PC-3 (cell line): Measurements from ENCODE around the gene HAND1. TPM values are rescaled to one million over a fixed set of nuclear protein-coding genes. Genes with fewer than 3 reads are reported as not detected.

Experiments
- ATAC-seq: fragments of 200-7000 bp; cut with Tn5 transposase; 2 replicates; pipeline ENCODE4 v1.9.1; 2020; ENCODE audit warnings: mild to moderate bottlenecking, moderate library complexity
- BruUV-seq: library from RNA; stranded (reverse); fragments of 400-500 nt; replicated peaks from 2 replicates; lab custom pipeline; 2021; lab: Mats Ljungman, UMichigan
- CTCF ChIA-PET: fragments of 300-600 bp; sonication (Branson Sonifier 250); formaldehyde crosslinking; loops from one replicate; lab custom pipeline; 2022; ENCODE audit warnings: antibody characterized with exemption; lab: Charles Lee
- POLR2A ChIA-PET: fragments of 300-600 bp; sonication (Branson Sonifier 250); formaldehyde crosslinking; loops from one replicate; lab custom pipeline; 2022; ENCODE audit warnings: antibody characterized with exemption; ENCODE audit not compliant: unreplicated experiment; lab: Charles Lee
- DNase-seq: peaks from one replicate; pipeline ENCODE4 v3.0.0-alpha.2; 2015
- H2AFZ ChIP-seq: fragments of 300-600 bp; sonication (generic); 2 replicates; pipeline ENCODE4 v1.6.0; 2016; ENCODE audit warnings: antibody characterized with exemption, low read length
- H3F3A ChIP-seq: fragments of 300-600 bp; sonication (generic); one replicate; pipeline ENCODE4 v1.6.0; 2017; ENCODE audit warnings: antibody characterized with exemption, low read length, control low read depth, mild to moderate bottlenecking; ENCODE audit not compliant: unreplicated experiment
- H3K27ac ChIP-seq: fragments of 300-600 bp; sonication (generic); 2 replicates; pipeline ENCODE4 v1.5.1; 2016; ENCODE audit warnings: mild to moderate bottlenecking, low read length
- H3K27me3 ChIP-seq: fragments of 300-600 bp; sonication (generic); 2 replicates; pipeline ENCODE4 v1.6.1; 2016; ENCODE audit warnings: low read length, mixed read lengths
- H3K36me3 ChIP-seq: fragments of 300-600 bp; sonication (generic); 2 replicates; pipeline ENCODE4 v1.6.1; 2016; ENCODE audit warnings: low read depth, mixed run types, low read length, mixed read lengths
- H3K4me1 ChIP-seq: fragments of 300-600 bp; sonication (generic); 2 replicates; pipeline ENCODE4 v1.5.1; 2016; ENCODE audit warnings: low read length; ENCODE audit not compliant: insufficient read depth
- H3K4me2 ChIP-seq: fragments of 300-600 bp; sonication (generic); 2 replicates; pipeline ENCODE4 v1.6.0; 2016; ENCODE audit warnings: low read length
- H3K4me3 ChIP-seq: fragments of 300-600 bp; sonication (generic); 2 replicates; pipeline ENCODE4 v1.5.1; 2016; ENCODE audit warnings: mild to moderate bottlenecking, low read length, mixed read lengths
- H3K79me2 ChIP-seq: fragments of 300-600 bp; sonication (generic); 2 replicates; pipeline ENCODE4 v1.6.1; 2017; ENCODE audit warnings: low read length, mixed read lengths
- H3K9ac ChIP-seq: fragments of 300-600 bp; sonication (generic); 2 replicates; pipeline ENCODE4 v1.6.0; 2016; ENCODE audit warnings: mild to moderate bottlenecking, low read length
- H3K9me2 ChIP-seq: fragments of 300-600 bp; sonication (generic); replicated peaks from 2 replicates; pipeline ENCODE4 v1.6.1; 2016; ENCODE audit warnings: mixed run types, low read length, mixed read lengths
- H3K9me3 ChIP-seq: fragments of 300-600 bp; sonication (generic); 2 replicates; pipeline ENCODE4 v1.6.1; 2016; ENCODE audit warnings: low read length, mixed read lengths
- H4K20me1 ChIP-seq: fragments of 300-600 bp; sonication (generic); 2 replicates; pipeline ENCODE4 v1.6.1; 2016; ENCODE audit warnings: low read length, mixed read lengths
- EZH2 ChIP-seq: fragments of 300-600 bp; sonication (generic); IDR thresholded peaks from one replicate; pipeline ENCODE4 v1.6.1; 2017; ENCODE audit warnings: antibody characterized with exemption, mild to moderate bottlenecking, low read length; ENCODE audit not compliant: unreplicated experiment
- EZH2phosphoT487 ChIP-seq: fragments of 300-600 bp; sonication (generic); IDR thresholded peaks from 2 replicates; pipeline ENCODE4 v1.6.1; 2018; ENCODE audit warnings: mild to moderate bottlenecking, antibody characterized with exemption, low read length, borderline replicate concordance
- intact Hi-C: fragments of 100-400 bp; cut with micrococcal nuclease; formaldehyde crosslinking; loops from 2 replicates; pipeline ENCODE4 v1.9.0; 2023
- total RNA-seq: library from RNA; depleted of rRNA; stranded (reverse); fragments of >200 nt; gene quantifications from 2 replicates; pipeline ENCODE4 v1.2.3, GENCODE V29; 2014
- TF ChIP-seq, protein P1 (sequence below): fragments of 300-600 bp; sonication (generic); conservative IDR thresholded peaks from 2 replicates; pipeline ENCODE4 v1.5.1; 2017; ENCODE audit warnings: antibody characterized with exemption, low read depth, mild to moderate bottlenecking, low read length

The HAND1 gene
- total RNA-seq, 1 experiment from 2014 or later, result not detected

- H3K79me2 ChIP-seq, result no peaks in the 10 kb centered on the region
- ChIA-PET POLR2A (no interaction called here), CTCF (interaction anchor here (0.7 kb wide), 1 partner anchor 11 kb away, joined by 3 read pairs; no protein-coding TSS in a partner anchor)
- peak; percentile 98 for ATAC-seq
- TF ChIP-seq EZH2 (no peak), EZH2phosphoT487 (no peak)
- TF ChIP-seq, protein P1, sequence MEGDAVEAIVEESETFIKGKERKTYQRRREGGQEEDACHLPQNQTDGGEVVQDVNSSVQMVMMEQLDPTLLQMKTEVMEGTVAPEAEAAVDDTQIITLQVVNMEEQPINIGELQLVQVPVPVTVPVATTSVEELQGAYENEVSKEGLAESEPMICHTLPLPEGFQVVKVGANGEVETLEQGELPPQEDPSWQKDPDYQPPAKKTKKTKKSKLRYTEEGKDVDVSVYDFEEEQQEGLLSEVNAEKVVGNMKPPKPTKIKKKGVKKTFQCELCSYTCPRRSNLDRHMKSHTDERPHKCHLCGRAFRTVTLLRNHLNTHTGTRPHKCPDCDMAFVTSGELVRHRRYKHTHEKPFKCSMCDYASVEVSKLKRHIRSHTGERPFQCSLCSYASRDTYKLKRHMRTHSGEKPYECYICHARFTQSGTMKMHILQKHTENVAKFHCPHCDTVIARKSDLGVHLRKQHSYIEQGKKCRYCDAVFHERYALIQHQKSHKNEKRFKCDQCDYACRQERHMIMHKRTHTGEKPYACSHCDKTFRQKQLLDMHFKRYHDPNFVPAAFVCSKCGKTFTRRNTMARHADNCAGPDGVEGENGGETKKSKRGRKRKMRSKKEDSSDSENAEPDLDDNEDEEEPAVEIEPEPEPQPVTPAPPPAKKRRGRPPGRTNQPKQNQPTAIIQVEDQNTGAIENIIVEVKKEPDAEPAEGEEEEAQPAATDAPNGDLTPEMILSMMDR, result peak; percentile 83
- H3K9me3 ChIP-seq, result no peaks in the 10 kb centered on the region
- H3K9ac ChIP-seq, result no peak overlapping the region
- intact Hi-C loops, result loop anchor here (1.0 to 2.0 kb wide), 3 partner anchors 142 to 493 kb away; no protein-coding TSS in a partner anchor
- H3K27ac ChIP-seq, result no peak overlapping the region
- H3K9me2 ChIP-seq, result no peaks in the 10 kb centered on the region
- peaks cover 28% of the 10 kb centered on the region for H3K27me3 ChIP-seq
- H3K4me2 ChIP-seq, result no peak overlapping the region
- no peaks in the 10 kb centered on the region for H3F3A ChIP-seq
- peak; percentile 74 for DNase-seq
- H3K36me3 ChIP-seq, result no peaks in the 10 kb centered on the region
- no peak overlapping the region for H2AFZ ChIP-seq
- no TSS peak for BruUV-seq
- no peaks in the 10 kb centered on the region for H3K4me1 ChIP-seq
- H4K20me1 ChIP-seq, result no peaks in the 10 kb centered on the region
- H3K4me3 ChIP-seq, result no peak overlapping the region
Measured at GRCh38 chr5:154467655-154468354, 10.2 kb downstream of the HAND1 start.

GRCh38 chr5:154466671-154467070 is 11.4 kb downstream of the HAND1 start:
- H3K4me2 ChIP-seq, result no peak overlapping the region
- no peaks in the 10 kb centered on the region for H3K4me1 ChIP-seq
- no TSS peak for BruUV-seq
- POLR2A ChIA-PET, result no interaction called here
- CTCF ChIA-PET, result no interaction called here
- no peaks in the 10 kb centered on the region for H3K9me3 ChIP-seq
- H3K79me2 ChIP-seq, result no peaks in the 10 kb centered on the region
- no peaks in the 10 kb centered on the region for H3K36me3 ChIP-seq
- no peaks in the 10 kb centered on the region for H3K9me2 ChIP-seq
- intact Hi-C loops, result loop anchor here (1.0 to 2.0 kb wide), 3 partner anchors 144 to 492 kb away; no protein-coding TSS in a partner anchor
- no peak overlapping the region for H3K27ac ChIP-seq
- peaks cover 17% of the 10 kb centered on the region for H3K27me3 ChIP-seq
- H2AFZ ChIP-seq, result no peak overlapping the region
- ATAC-seq, result no peak
- no peak overlapping the region for H3K9ac ChIP-seq
- DNase-seq, result no peak
- no peaks in the 10 kb centered on the region for H4K20me1 ChIP-seq
- no peak overlapping the region for H3K4me3 ChIP-seq
- no peak for TF ChIP-seq EZH2
- TF ChIP-seq EZH2phosphoT487, result no peak
- TF ChIP-seq, protein P1, result no peak
- no peaks in the 10 kb centered on the region for H3F3A ChIP-seq

GRCh38 chr5:154466147-154466546 is 11.9 kb downstream of the HAND1 start:
- ChIA-PET POLR2A (no interaction called here), CTCF (no interaction called here)
- Histone ChIP-seq H3F3A (no peaks in the 10 kb centered on the region), H2AFZ (no peak overlapping the region), H3K36me3 (no peaks in the 10 kb centered on the region), H3K4me3 (no peak overlapping the region), H3K4me1 (no peaks in the 10 kb centered on the region), H4K20me1 (no peaks in the 10 kb centered on the region), H3K79me2 (no peaks in the 10 kb centered on the region), H3K4me2 (no peak overlapping the region), H3K9me3 (no peaks in the 10 kb centered on the region), H3K9ac (no peak overlapping the region), H3K27ac (no peak overlapping the region), H3K27me3 (peaks cover 12% of the 10 kb centered on the region), H3K9me2 (no peaks in the 10 kb centered on the region)
- no TSS peak for BruUV-seq
- TF ChIP-seq, protein P1, result no peak
- TF ChIP-seq EZH2, result no peak
- no peak for TF ChIP-seq EZH2phosphoT487
- DNase-seq (no peak), ATAC-seq (no peak)
- intact Hi-C loops, result loop anchor here (2.0 kb wide), 1 partner anchor 491 kb away; no protein-coding TSS in a partner anchor
